ENCODE measurements around the gene PROM2. TPM values are rescaled to one million over a fixed set of nuclear protein-coding genes. Genes with fewer than 3 reads are reported as not detected.

Gene PROM2
- total RNA-seq, 1 donor from 2014 or later: 22.1 TPM

DNA sequence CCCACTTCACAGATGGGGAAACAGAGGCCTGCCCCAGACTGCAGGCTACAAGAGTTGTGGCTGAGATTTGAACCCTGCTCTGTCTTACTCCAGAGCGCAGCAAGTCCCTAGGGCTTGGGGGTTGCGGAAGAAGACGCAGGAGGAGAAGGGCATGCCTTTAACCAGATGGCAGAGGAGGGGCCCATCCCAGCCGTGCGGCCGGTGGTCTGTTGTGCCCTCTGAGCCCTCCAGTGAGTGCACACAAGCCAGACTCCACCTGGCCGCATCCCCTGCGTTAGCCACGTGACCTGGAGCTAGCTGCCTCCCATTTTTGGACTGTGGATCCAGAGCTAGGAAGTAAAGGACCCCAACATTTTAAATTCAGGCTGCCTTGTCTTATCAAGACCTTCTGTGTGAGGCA, 25.7 kb downstream of the PROM2 start:
- TF ChIP-seq, protein P1, sequence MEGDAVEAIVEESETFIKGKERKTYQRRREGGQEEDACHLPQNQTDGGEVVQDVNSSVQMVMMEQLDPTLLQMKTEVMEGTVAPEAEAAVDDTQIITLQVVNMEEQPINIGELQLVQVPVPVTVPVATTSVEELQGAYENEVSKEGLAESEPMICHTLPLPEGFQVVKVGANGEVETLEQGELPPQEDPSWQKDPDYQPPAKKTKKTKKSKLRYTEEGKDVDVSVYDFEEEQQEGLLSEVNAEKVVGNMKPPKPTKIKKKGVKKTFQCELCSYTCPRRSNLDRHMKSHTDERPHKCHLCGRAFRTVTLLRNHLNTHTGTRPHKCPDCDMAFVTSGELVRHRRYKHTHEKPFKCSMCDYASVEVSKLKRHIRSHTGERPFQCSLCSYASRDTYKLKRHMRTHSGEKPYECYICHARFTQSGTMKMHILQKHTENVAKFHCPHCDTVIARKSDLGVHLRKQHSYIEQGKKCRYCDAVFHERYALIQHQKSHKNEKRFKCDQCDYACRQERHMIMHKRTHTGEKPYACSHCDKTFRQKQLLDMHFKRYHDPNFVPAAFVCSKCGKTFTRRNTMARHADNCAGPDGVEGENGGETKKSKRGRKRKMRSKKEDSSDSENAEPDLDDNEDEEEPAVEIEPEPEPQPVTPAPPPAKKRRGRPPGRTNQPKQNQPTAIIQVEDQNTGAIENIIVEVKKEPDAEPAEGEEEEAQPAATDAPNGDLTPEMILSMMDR (IDR thresholded peaks at IDR 0.05; ENCODE audit: unreplicated experiment): no peak
- H3K27ac Mint-ChIP-seq: no peak overlapping the region
- H3K4me1 Mint-ChIP-seq: peaks cover 29% of the 10 kb centered on the region
- H3K27me3 Mint-ChIP-seq (ENCODE audit: low read depth): peaks cover 8% of the 10 kb centered on the region
- no peaks in the 10 kb centered on the region for H3K36me3 Mint-ChIP-seq
- no peak for DNase-seq (ENCODE audit: low spot score in 2 of 2, unreplicated experiment in 2 of 2)
- H3K4me3 Mint-ChIP-seq: no peak overlapping the region
- no peaks in the 10 kb centered on the region for H3K9me3 Mint-ChIP-seq

DNA sequence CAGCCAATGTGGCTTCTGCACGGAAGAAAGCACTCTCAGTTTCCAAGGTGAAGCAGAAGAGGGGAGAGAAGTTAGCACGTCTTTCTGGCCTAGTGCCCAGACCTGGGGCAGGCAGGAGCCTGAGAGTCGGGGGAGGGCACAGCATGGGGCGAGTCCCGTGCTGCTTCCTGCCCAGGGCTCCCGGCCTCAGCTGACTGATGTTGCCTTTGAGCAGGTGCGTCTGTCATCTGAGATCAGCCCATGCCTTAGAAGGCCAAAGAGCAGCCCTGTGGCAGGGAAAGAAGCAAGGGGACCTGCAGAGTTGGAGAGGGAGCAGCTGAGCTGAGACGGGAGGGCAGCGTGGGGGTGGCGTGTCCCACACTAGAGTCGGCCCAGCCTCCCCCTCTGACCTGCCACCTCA, 26.2 kb downstream of the PROM2 start:
- peaks cover 29% of the 10 kb centered on the region for H3K4me1 Mint-ChIP-seq

DNA sequence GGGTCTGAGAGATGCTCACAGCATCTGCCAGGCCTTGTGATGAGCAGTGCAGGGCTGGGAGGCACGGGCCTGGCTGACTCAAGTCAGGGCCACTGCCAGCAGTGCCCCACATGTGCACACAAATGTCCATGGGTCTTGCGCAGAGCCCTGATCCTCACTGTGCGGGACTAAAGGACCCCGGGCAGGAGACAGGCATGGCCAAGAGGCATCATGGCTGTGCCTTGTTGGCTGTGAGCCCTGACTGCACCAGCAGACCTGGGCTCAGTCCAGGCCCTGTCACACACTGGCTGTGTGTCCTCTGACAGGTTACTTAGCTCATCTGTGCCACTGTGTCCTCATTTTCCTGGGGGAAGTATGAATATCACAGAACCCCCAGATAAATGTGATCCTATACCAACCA, 26.9 kb downstream of the PROM2 start:
- H3K27ac Mint-ChIP-seq: no peak overlapping the region
- H3K9me3 Mint-ChIP-seq: no peaks in the 10 kb centered on the region
- no peak overlapping the region for H3K4me3 Mint-ChIP-seq
- TF ChIP-seq, protein P1 (IDR thresholded peaks at IDR 0.05; ENCODE audit: unreplicated experiment): no peak
- peaks cover 8% of the 10 kb centered on the region for H3K27me3 Mint-ChIP-seq (ENCODE audit: low read depth)
- peaks cover 29% of the 10 kb centered on the region for H3K4me1 Mint-ChIP-seq
- H3K36me3 Mint-ChIP-seq: no peaks in the 10 kb centered on the region
- no peak for DNase-seq (ENCODE audit: low spot score in 2 of 2, unreplicated experiment in 2 of 2)

More for the DNA sequence above, 26.2 kb downstream of the PROM2 start:
- Mint-ChIP-seq H3K27ac (no peak overlapping the region), H3K36me3 (no peaks in the 10 kb centered on the region), H3K27me3 (ENCODE audit: low read depth) (peaks cover 8% of the 10 kb centered on the region), H3K9me3 (no peaks in the 10 kb centered on the region), H3K4me3 (no peak overlapping the region)
- DNase-seq (ENCODE audit: low spot score in 2 of 2, unreplicated experiment in 2 of 2): no peak
- TF ChIP-seq, protein P1 (IDR thresholded peaks at IDR 0.05; ENCODE audit: unreplicated experiment): no peak

DNA sequence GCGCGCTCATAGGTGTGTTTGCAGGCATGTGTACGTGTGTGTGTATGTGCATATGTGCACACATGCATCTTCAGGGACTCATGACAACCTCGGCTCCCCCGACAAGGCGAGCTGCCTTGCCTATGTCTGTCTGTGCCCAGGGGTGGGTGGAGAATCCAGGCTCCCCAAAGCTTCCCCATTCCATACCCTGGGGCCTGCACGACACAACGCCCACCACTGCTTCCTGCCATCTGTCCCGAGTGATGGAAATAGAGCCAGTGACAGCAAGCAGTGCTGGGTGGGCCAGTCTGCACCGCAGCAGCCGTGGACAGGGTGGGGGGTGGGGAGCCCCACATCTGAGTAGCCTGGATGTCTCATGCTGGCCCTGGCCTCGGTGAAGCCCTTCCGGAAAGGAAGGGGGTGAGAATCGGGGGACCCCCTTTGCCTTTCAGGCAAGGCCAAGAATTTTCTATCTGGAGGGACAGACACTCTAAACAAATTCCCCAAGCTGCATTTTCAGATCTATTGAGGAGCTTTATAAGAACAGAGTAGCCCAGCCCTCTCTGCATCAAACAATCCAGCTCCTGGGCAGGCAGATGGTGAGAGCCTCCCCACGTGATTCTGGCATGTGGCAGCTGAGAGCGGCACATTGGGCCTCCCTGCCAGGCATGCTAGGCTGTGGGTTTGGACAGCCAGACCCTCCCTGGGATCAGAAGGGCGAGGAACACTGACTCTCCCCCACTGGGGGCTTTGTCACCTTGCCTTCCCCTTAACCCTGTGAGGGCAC, 27.8 kb downstream of the PROM2 start:
- Mint-ChIP-seq H3K36me3 (no peaks in the 10 kb centered on the region), H3K4me3 (no peak overlapping the region), H3K9me3 (no peaks in the 10 kb centered on the region), H3K27me3 (ENCODE audit: low read depth) (peaks cover 8% of the 10 kb centered on the region), H3K4me1 (peaks cover 20% of the 10 kb centered on the region), H3K27ac (no peak overlapping the region)
- TF ChIP-seq, protein P1 (IDR thresholded peaks at IDR 0.05; ENCODE audit: unreplicated experiment): no peak
- no peak for DNase-seq (ENCODE audit: low spot score in 2 of 2, unreplicated experiment in 2 of 2)

DNA sequence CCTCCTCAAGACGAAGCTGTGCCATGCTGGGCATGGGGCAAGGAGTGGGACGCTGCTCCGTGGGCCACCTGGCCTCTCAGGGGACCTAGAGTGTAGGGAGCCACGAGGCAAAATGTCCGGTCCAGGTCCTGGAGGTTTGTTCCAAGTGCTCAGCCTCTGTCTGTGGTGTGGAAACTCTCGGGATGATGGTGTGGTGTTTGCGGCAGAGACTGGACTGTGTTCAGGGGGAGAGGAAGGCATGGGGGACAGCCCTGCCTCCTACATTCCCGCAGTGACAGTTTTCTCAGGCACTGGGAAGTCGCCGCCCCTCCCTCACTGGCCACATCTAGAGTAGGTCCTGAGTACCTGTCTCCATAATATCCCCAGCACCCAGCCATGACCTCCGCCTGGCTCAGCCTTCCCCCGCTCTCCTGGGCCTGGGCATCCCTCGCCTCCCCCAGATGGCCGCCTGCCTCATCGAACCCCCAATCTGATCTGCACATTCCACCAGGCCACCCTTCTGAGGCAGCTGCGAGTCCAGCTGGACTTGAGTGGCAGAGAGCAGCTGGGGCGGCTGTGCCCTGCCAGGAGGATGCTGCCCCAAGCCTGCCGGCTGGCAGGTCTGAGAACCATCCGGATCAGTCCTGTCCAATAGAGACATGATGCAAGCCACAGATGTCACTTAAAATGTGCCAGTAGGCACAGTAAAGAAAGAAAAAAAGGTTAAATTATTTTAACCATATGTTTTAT, 29.1 kb downstream of the PROM2 start:
- Mint-ChIP-seq H3K27ac (no peak overlapping the region), H3K9me3 (no peaks in the 10 kb centered on the region), H3K4me3 (no peak overlapping the region), H3K4me1 (peaks cover 9% of the 10 kb centered on the region), H3K36me3 (no peaks in the 10 kb centered on the region), H3K27me3 (ENCODE audit: low read depth) (no peaks in the 10 kb centered on the region)
- no peak for DNase-seq (ENCODE audit: low spot score in 2 of 2, unreplicated experiment in 2 of 2)
- TF ChIP-seq, protein P1 (IDR thresholded peaks at IDR 0.05; ENCODE audit: unreplicated experiment): no peak
